Breast epithelium (tissue), 3 donors: ENCODE data around the gene NINL.

Experiments used
- POLR2AphosphoS5 ChIP-seq, 3 donors: sonication (generic); formaldehyde crosslinking; IDR thresholded peaks; one replicate each; pipeline ENCODE4 v1.6.1; 2017; ENCODE audit warnings: antibody characterized with exemption in 3 of 3
- TF ChIP-seq, protein P1 (sequence below), 3 donors: fragments of 450-650 bp; IDR thresholded peaks; one replicate each; pipeline ENCODE4 v1.5.1; 2016 to 2017; ENCODE audit warnings: antibody characterized with exemption in 3 of 3, mild to moderate bottlenecking in 3 of 3, moderate library complexity in 3 of 3

DNA sequence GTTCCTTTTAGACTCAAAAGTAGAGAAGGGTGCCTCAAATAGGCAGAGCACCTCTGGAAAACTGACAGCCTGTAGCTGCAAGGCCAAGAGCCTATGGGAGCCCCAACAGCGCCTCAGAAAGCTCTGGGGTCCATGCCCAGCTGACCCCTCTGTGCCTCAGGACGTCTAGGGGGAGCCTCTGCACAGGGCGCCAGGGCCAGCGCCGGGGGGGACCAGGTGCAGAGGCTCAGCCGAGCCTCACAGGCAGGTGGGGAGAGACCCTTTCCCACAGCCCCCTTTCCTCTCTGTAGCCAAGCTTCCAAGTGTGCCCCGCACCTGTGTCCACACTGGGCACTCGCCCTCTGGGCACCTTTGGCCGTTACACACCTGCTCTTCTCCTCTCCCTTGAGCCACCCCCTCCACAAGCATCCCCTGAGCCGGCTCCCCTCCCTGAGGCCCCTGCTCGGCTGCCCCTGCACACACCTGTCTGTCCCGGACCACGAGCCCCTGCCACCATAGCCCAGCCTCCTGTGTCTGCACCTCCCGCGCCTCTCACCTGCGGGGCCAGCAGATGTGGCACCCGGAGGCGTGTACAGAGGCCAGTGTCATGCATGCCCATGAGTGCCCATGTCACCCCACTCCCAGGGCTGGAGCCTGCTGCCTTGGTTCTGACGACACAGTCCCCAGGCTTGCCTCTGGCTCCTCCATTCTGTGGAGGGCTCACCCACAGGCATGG is 124.6 kb downstream of the NINL start:
- TF ChIP-seq, protein P1, sequence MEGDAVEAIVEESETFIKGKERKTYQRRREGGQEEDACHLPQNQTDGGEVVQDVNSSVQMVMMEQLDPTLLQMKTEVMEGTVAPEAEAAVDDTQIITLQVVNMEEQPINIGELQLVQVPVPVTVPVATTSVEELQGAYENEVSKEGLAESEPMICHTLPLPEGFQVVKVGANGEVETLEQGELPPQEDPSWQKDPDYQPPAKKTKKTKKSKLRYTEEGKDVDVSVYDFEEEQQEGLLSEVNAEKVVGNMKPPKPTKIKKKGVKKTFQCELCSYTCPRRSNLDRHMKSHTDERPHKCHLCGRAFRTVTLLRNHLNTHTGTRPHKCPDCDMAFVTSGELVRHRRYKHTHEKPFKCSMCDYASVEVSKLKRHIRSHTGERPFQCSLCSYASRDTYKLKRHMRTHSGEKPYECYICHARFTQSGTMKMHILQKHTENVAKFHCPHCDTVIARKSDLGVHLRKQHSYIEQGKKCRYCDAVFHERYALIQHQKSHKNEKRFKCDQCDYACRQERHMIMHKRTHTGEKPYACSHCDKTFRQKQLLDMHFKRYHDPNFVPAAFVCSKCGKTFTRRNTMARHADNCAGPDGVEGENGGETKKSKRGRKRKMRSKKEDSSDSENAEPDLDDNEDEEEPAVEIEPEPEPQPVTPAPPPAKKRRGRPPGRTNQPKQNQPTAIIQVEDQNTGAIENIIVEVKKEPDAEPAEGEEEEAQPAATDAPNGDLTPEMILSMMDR (IDR thresholded peaks at IDR 0.05): no peak
- TF ChIP-seq POLR2AphosphoS5 (IDR thresholded peaks at IDR 0.05): no peak
